ENCODE data around the gene DGKI.

The DGKI gene

DNA sequence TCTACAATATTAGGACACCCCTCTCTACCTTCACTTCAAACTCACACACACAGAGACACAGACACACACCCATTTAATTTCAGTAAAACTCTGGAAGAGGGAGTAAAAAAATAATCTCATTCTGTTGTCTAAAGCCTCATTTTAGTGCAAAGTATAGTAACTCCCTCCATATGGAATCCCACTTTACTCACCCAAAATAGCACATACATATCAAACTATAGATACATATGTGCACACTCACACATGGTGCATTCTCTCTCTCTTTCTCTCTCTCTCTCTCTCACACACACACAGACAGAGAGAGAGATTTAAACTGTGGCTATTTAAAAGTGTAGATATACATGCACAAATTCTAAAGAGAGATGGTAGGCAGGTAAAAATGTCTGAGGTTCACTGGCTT is 323.6 kb downstream of the DGKI start:
- DNase-seq, result no peak

- DNase-seq, result no peak
Measured at GRCh38 chr7:137521451-137521850, 325.3 kb downstream of the DGKI start.

DNA sequence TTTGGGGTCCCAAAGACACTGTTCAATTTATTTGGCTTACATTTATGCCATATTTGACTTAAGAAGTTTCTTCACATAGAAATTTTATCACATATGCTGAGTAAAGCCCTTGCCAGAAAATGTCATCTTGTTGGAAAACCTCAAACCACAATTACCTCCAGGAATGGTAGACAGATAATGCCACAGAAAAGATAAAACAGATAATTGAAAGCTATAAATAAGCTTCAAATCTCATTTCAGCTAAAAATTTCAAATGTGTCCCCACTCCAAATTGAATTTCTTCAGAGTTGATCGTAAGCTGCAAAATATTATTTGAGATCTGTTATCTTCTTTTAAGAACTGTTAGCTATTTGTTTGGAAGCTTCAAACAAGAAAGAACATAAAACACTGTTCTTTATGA is 326.8 kb downstream of the DGKI start:
- DNase-seq, result no peak

- DNase-seq, result no peak
Measured at GRCh38 chr7:137519181-137519691, 327.5 kb downstream of the DGKI start.

GRCh38 chr7:137513091-137513490 is 333.7 kb downstream of the DGKI start:
- no peak for DNase-seq

DNA sequence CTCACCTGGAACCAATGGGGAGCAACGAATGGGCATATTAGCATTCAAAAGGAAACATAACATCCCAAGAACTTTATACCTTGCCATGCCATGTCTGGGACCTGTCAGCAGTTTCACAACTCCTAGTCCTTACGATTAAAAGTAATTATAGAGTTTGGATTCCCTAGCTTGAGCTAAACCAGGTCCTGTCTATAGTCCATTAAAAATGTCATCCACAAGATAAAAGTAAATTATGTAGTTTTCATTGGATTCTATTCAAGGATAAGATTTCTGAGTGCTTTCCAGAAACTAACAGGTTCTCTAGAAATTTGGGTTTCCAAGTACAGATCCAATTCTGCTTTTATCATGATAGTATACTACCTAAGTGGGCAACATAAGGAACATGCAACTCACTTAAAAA is 339.7 kb downstream of the DGKI start:
- no peak for DNase-seq

GRCh38 chr7:137506031-137506430 is 340.7 kb downstream of the DGKI start:
- no peak for DNase-seq

- no peak for DNase-seq
Measured at GRCh38 chr7:137501562-137501961, 345.2 kb downstream of the DGKI start.

- no peak for DNase-seq
Measured at GRCh38 chr7:137492889-137493288, 353.9 kb downstream of the DGKI start.

GRCh38 chr7:137489880-137490279 is 356.9 kb downstream of the DGKI start:
- DNase-seq, result no peak

- no peak for DNase-seq
Measured at GRCh38 chr7:137488038-137488437, 358.7 kb downstream of the DGKI start.

DNA sequence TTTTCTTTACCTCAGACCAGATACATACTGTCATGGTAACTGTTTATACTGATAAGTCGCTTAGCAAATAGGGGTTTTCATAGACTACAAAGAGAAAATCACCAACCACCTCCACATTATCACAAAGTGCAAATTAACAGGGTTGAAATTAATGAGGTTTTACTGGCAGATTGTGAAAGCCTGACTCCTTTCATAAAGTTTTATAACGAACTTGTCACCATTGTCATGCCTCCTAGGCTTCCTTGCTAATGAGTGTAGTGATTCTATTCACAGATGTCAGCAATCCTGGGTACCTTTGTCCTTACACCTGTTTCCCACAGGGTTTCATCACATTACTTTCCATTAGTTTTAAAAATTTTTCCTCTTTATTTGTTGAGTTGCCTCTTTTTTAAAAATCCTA is 361.0 kb downstream of the DGKI start:
- no peak for DNase-seq

DNA sequence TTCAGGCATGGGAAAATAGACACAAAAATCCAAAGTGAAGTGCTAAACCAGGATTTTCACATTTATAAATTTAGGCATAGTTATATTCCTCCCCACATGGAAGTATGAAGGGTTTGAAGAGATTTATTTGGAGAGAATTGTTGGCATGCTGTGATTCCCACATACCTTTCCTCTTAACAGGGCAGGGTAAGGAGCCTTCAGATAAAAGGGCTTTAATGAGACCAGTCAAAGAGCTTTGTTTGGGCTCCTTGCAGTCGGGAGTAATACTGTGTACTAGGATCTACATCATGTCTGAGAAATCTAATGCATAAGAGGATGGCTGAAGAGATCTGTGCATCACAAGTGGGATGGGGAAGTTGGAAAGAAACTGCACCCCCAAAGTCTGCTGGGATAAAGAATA is 362.4 kb downstream of the DGKI start:
- DNase-seq, result no peak

GRCh38 chr7:137482466-137482865 is 364.3 kb downstream of the DGKI start:
- DNase-seq, result no peak

GRCh38 chr7:137480824-137481365 is 365.9 kb downstream of the DGKI start:
- DNase-seq, result no peak

DNA sequence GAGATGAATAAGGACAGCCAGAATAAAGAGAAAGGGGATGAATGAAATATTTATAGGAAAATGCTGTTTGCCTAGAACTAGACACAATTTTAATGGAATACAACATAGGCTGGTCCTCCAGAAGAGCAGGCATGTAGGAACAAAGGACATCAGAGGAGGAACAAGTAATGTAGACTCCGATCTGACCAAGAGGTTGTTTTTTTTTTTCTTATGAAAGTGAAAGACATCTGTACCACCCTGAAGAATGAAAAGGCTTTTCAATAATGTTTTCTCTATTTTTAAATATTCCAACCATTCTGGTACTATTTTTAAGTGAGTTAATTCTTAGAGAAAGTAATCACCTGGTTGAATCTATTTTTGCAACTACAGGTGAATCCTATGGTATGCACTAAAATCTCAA is 366.4 kb downstream of the DGKI start:
- DNase-seq, result no peak

DNA sequence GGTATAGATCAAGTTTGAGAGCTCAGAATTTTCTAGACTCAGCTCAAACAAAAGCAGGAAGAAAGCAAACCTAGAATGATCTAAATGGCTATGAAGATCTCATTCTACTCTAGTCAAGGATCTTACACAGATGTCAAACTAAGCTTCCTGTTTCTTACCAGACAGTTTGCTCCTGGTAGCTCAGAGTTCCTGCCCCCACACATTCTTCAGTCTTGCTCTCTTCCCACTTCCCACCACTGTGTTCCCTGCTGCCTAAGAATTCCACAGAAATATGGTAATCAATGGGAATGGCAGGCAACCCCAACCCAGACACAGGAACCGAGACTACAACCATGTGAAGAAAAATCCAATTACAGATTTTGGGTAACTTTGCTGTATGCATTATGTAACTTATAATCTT is 369.8 kb downstream of the DGKI start:
- no peak for DNase-seq

GRCh38 chr7:137475966-137476365 is 370.8 kb downstream of the DGKI start:
- DNase-seq, result no peak

GRCh38 chr7:137474540-137475026 is 372.2 kb downstream of the DGKI start:
- no peak for DNase-seq

DNA sequence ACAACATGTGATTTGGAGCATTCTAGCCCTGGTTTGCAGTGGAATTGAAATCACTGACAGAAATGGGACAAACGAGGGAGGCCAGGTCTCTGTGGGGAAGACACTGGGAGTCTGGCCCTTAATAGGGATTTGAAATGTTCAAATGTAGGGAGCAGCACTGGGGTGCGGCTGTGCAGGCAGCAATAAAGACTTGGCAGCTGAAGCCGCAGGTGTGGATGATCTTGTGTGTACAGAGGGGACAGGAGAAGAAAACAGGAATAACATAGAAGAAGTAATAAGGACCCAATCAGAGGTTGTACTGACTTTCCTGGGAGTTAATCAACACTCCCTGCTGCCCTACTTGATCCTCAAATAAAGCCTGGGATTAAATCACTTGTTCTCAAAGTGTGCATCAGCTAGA is 375.6 kb downstream of the DGKI start:
- no peak for DNase-seq

DNA sequence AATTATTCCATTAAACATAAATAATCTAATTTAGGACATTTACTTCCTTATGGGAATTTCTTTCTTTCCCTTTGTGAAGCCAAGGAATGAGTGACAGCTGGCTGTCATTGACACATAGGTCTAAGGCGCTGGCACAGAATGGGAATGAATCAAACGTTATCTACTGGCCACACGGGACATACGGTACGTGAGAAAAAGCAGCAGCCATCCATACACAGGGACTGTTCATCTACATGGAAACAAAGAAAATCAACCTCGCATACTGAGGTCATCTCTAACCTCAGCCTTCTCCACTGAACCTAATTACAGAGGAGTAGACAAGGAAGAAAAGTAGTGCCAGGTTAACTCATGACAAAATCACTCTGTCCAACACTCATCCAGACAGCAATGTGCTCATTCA is 376.9 kb downstream of the DGKI start:
- DNase-seq, result no peak

GRCh38 chr7:137469191-137469811 is 377.5 kb downstream of the DGKI start:
- no peak for DNase-seq

GRCh38 chr7:137462847-137463246 is 383.9 kb downstream of the DGKI start:
- DNase-seq, result no peak

- DNase-seq, result no peak
Measured at GRCh38 chr7:137462074-137462715, 384.6 kb downstream of the DGKI start.

Measured in CD4-positive, alpha-beta T cell treated with Interferon gamma for 1 hour (primary cell).